Stimulated activated naive CD8-positive, alpha-beta T cell treated with anti-CD3 and anti-CD28 coated beads, Interleukin-15, Interleukin-2, amounts not matched to agents 100 U/mL and 50 U/mL, for 24 hours (primary cell): Measurements from ENCODE around the gene PERCC1.

ENCODE experiments used
- ATAC-seq: fragments of 150-1000 bp; cut with Tn5 transposase; one replicate; pipeline ENCODE4 v1.10.0; 2021
- DNase-seq: peaks from one replicate; pipeline ENCODE4 v3.0.0; 2021

The PERCC1 gene

GRCh38 chr16:1450218-1450617, 19.3 kb downstream of the PERCC1 start:
- DNase-seq (no peak), ATAC-seq (no peak)

GRCh38 chr16:1450841-1451240, 20.0 kb downstream of the PERCC1 start:
- DNase-seq (no peak), ATAC-seq (no peak)

- DNase-seq (no peak), ATAC-seq (no peak)
Measured at GRCh38 chr16:1451702-1452392, 21.0 kb downstream of the PERCC1 start.

- no peak for ATAC-seq
- no peak for DNase-seq
Measured at GRCh38 chr16:1452530-1452929, 21.7 kb downstream of the PERCC1 start.

- ATAC-seq (no peak), DNase-seq (no peak)
Measured at GRCh38 chr16:1453316-1453715, 22.4 kb downstream of the PERCC1 start.

GRCh38 chr16:1454561-1454960, 23.7 kb downstream of the PERCC1 start:
- DNase-seq (no peak), ATAC-seq (no peak)

- DNase-seq (no peak), ATAC-seq (no peak)
Measured at GRCh38 chr16:1455190-1456171, 24.6 kb downstream of the PERCC1 start.

GRCh38 chr16:1456951-1457350, 26.1 kb downstream of the PERCC1 start:
- ATAC-seq, result no peak
- no peak for DNase-seq

GRCh38 chr16:1457489-1458245, 26.8 kb downstream of the PERCC1 start:
- DNase-seq, result no peak
- no peak for ATAC-seq

GRCh38 chr16:1458336-1458976, 27.6 kb downstream of the PERCC1 start:
- ATAC-seq, result peak; percentile 31

GRCh38 chr16:1458977-1459341, 28.1 kb downstream of the PERCC1 start:
- DNase-seq (no peak), ATAC-seq (peak; percentile 42)

More at GRCh38 chr16:1458336-1458976, 27.6 kb downstream of the PERCC1 start:
- peak; percentile 33 for DNase-seq

GRCh38 chr16:1459967-1460366, 29.1 kb downstream of the PERCC1 start:
- no peak for ATAC-seq

GRCh38 chr16:1460602-1461138, 29.8 kb downstream of the PERCC1 start:
- no peak for DNase-seq
- no peak for ATAC-seq

More at GRCh38 chr16:1459967-1460366, 29.1 kb downstream of the PERCC1 start:
- DNase-seq, result no peak

- no peak for DNase-seq
- ATAC-seq, result no peak
Measured at GRCh38 chr16:1461146-1461545, 30.3 kb downstream of the PERCC1 start.

GRCh38 chr16:1464196-1464893, 33.5 kb downstream of the PERCC1 start:
- no peak for ATAC-seq

GRCh38 chr16:1464894-1465566, 34.2 kb downstream of the PERCC1 start:
- DNase-seq, result no peak
- no peak for ATAC-seq

More at GRCh38 chr16:1464196-1464893, 33.5 kb downstream of the PERCC1 start:
- no peak for DNase-seq

GRCh38 chr16:1465567-1465915, 34.7 kb downstream of the PERCC1 start:
- no peak for ATAC-seq
- DNase-seq, result no peak

- no peak for ATAC-seq
- DNase-seq, result no peak
Measured at GRCh38 chr16:1466054-1466453, 35.2 kb downstream of the PERCC1 start.

- no peak for DNase-seq
- no peak for ATAC-seq
Measured at GRCh38 chr16:1466968-1467521, 36.2 kb downstream of the PERCC1 start.

- DNase-seq (no peak), ATAC-seq (no peak)
Measured at GRCh38 chr16:1468426-1468810, 37.5 kb downstream of the PERCC1 start.
